HG03521 (cell line): ENCODE results near the gene AHNAK.

Source experiments
- ATAC-seq: cut with Tn5 transposase; IDR thresholded peaks from one replicate; pipeline ENCODE4 v1.9.1; 2021; ENCODE audit warnings: mild to moderate bottlenecking, moderate library complexity; ENCODE audit not compliant: unreplicated experiment

AHNAK gene

GRCh38 chr11:62443390-62444235 lies 103.0 kb downstream of the AHNAK start:
- ATAC-seq: no peak

GRCh38 chr11:62439785-62440602 lies 106.6 kb downstream of the AHNAK start:
- ATAC-seq: no peak

GRCh38 chr11:62438641-62439040 lies 108.0 kb downstream of the AHNAK start:
- ATAC-seq: no peak

GRCh38 chr11:62437616-62438015 lies 109.0 kb downstream of the AHNAK start:
- no peak for ATAC-seq

- ATAC-seq: no peak
Measured at GRCh38 chr11:62435846-62436660, 110.6 kb downstream of the AHNAK start.

GRCh38 chr11:62433904-62434276 lies 112.7 kb downstream of the AHNAK start:
- no peak for ATAC-seq

- no peak for ATAC-seq
Measured at GRCh38 chr11:62433141-62433903, 113.3 kb downstream of the AHNAK start.

- no peak for ATAC-seq
Measured at GRCh38 chr11:62432695-62433094, 113.9 kb downstream of the AHNAK start.

- no peak for ATAC-seq
Measured at GRCh38 chr11:62431171-62431901, 115.3 kb downstream of the AHNAK start.

GRCh38 chr11:62430425-62430824 lies 116.2 kb downstream of the AHNAK start:
- ATAC-seq: no peak

- ATAC-seq: no peak
Measured at GRCh38 chr11:62428871-62429560, 117.6 kb downstream of the AHNAK start.

- ATAC-seq: no peak
Measured at GRCh38 chr11:62427630-62428233, 118.9 kb downstream of the AHNAK start.

GRCh38 chr11:62423012-62423411 lies 123.6 kb downstream of the AHNAK start:
- no peak for ATAC-seq

GRCh38 chr11:62421996-62422395 lies 124.6 kb downstream of the AHNAK start:
- ATAC-seq: no peak

GRCh38 chr11:62420882-62421281 lies 125.7 kb downstream of the AHNAK start:
- ATAC-seq: no peak

- no peak for ATAC-seq
Measured at GRCh38 chr11:62419943-62420342, 126.7 kb downstream of the AHNAK start.

- no peak for ATAC-seq
Measured at GRCh38 chr11:62419314-62419929, 127.2 kb downstream of the AHNAK start.

- ATAC-seq: no peak
Measured at GRCh38 chr11:62418733-62419132, 127.9 kb downstream of the AHNAK start, which contains the start of gene SCGB1A1. Gene SCGB1A1 (plus strand): TSS chr11:62419033. CDS start chr11:62419096, 63 bp downstream.
